Astrocyte of the cerebellum (primary cell): Measurements from ENCODE around the gene COL25A1.

Experiments
- DNase-seq: peaks from one replicate; pipeline ENCODE4 v3.0.0-alpha.2; 2011; ENCODE audit warnings: low read depth
- H3K4me3 ChIP-seq: 2 replicates; pipeline ENCODE4 v1.5.1; 2011; ENCODE audit warnings: mild to moderate bottlenecking, low read depth, low read length, moderate library complexity
- CTCF ChIP-seq: IDR thresholded peaks from 2 replicates; pipeline ENCODE4 v1.5.1; 2012; ENCODE audit warnings: low read length, low read depth, moderate library complexity, mild to moderate bottlenecking; ENCODE audit errors: missing control alignments
- in situ Hi-C: cut with HindIII; loops from 2 replicates; pipeline ENCODE4 v1.10.0; 2017; ENCODE audit warnings: low sequenced_read_pairs

The COL25A1 gene

GRCh38 chr4:108890484-108890881, 412.0 kb downstream of the COL25A1 start:
- in situ Hi-C loops: no loop called here
- TF ChIP-seq CTCF: no peak
- no peak for DNase-seq
- no peak overlapping the region for H3K4me3 ChIP-seq

- no peak for DNase-seq
- H3K4me3 ChIP-seq: no peak overlapping the region
- in situ Hi-C loops: no loop called here
- TF ChIP-seq CTCF: no peak
These were observed 412.6 kb downstream of the COL25A1 start for GRCh38 chr4:108889696-108890483.

- H3K4me3 ChIP-seq: no peak overlapping the region
- no peak for DNase-seq
- TF ChIP-seq CTCF: no peak
- in situ Hi-C loops: no loop called here
These were observed 413.7 kb downstream of the COL25A1 start for GRCh38 chr4:108888769-108889168.

GRCh38 chr4:108887034-108887433, 415.4 kb downstream of the COL25A1 start:
- H3K4me3 ChIP-seq: no peak overlapping the region
- in situ Hi-C loops: no loop called here
- DNase-seq: no peak
- no peak for TF ChIP-seq CTCF

GRCh38 chr4:108885211-108885610, 417.2 kb downstream of the COL25A1 start:
- in situ Hi-C loops: no loop called here
- TF ChIP-seq CTCF: no peak
- no peak overlapping the region for H3K4me3 ChIP-seq
- DNase-seq: no peak

- H3K4me3 ChIP-seq: no peak overlapping the region
- in situ Hi-C loops: loop anchor here (5.0 kb wide), 1 partner anchor 38 kb away; no protein-coding TSS in a partner anchor
- TF ChIP-seq CTCF: no peak
- DNase-seq: no peak
These were observed 417.9 kb downstream of the COL25A1 start for GRCh38 chr4:108884596-108884995.

- TF ChIP-seq CTCF: no peak
- in situ Hi-C loops: loop anchor here (5.0 kb wide), 1 partner anchor 40 kb away; no protein-coding TSS in a partner anchor
These were observed 420.5 kb downstream of the COL25A1 start for GRCh38 chr4:108881986-108882385.

More at GRCh38 chr4:108881986-108882385, 420.5 kb downstream of the COL25A1 start:
- no peak overlapping the region for H3K4me3 ChIP-seq
- DNase-seq: no peak
